Trophoblast cell (in vitro differentiated cells and primary cell): Measurements from ENCODE around the gene PUS1.
"Not testable (repeated sequence)": the region's sequence is repeated elsewhere in the genome, so short reads cannot be mapped to it uniquely, and the experiment has no call there.

Experiments used
- DNase-seq, 2 donors: peaks; one replicate each; pipeline ENCODE4 v3.0.0-alpha.2; 2016
- H2AFZ ChIP-seq: 2 replicates; pipeline ENCODE4 v1.6.1; 2013; ENCODE audit warnings: low read length, moderate library complexity, mild to moderate bottlenecking; ENCODE audit not compliant: insufficient read depth, poor library complexity
- H2AK5ac ChIP-seq: 2 replicates; pipeline ENCODE4 v1.6.1; 2013; ENCODE audit warnings: mild to moderate bottlenecking, low read length
- H2BK120ac ChIP-seq: 2 replicates; pipeline ENCODE4 v1.6.1; 2013; ENCODE audit warnings: low read length, mild to moderate bottlenecking, moderate library complexity; ENCODE audit not compliant: insufficient read depth, poor library complexity
- H2BK12ac ChIP-seq: 2 replicates; pipeline ENCODE4 v1.6.1; 2013; ENCODE audit warnings: mild to moderate bottlenecking, low read length, moderate library complexity
- H2BK5ac ChIP-seq: 2 replicates; pipeline ENCODE4 v1.6.1; 2013; ENCODE audit warnings: low read length, low read depth, moderate library complexity, mild to moderate bottlenecking; ENCODE audit not compliant: poor library complexity
- H3K14ac ChIP-seq: 2 replicates; pipeline ENCODE4 v1.6.1; 2013; ENCODE audit warnings: mild to moderate bottlenecking, low read length
- H3K18ac ChIP-seq: 2 replicates; pipeline ENCODE4 v1.6.1; 2013; ENCODE audit warnings: mild to moderate bottlenecking, low read length
- H3K23ac ChIP-seq: 2 replicates; pipeline ENCODE4 v1.6.1; 2013; ENCODE audit warnings: low read length
- H3K27ac ChIP-seq: 2 replicates; pipeline ENCODE4 v1.5.1; 2013; ENCODE audit warnings: low read depth, mild to moderate bottlenecking, inconsistent platforms, low read length, moderate library complexity
- H3K27me3 ChIP-seq: 2 replicates; pipeline ENCODE4 v1.6.1; 2013; ENCODE audit warnings: inconsistent platforms, mild to moderate bottlenecking, low read length, moderate library complexity; ENCODE audit not compliant: insufficient read depth
- H3K36me3 ChIP-seq, 2 experiments: 1 replicate in 1 of 2; 2 replicates in 1 of 2; pipeline ENCODE4 v1.6.1; 2013; ENCODE audit warnings: low read length in 2 of 2, mild to moderate bottlenecking in 2 of 2, moderate library complexity in 1 of 2; ENCODE audit not compliant: insufficient read depth in 2 of 2, control insufficient read depth in 1 of 2
- H3K4ac ChIP-seq: 2 replicates; pipeline ENCODE4 v1.6.1; 2013; ENCODE audit warnings: low read depth, mild to moderate bottlenecking, low read length, moderate library complexity
- H3K4me1 ChIP-seq, 2 experiments: 1 replicate in 1 of 2; 2 replicates in 1 of 2; pipeline ENCODE4 v1.6.1; 2013; ENCODE audit warnings: low read length in 2 of 2, mild to moderate bottlenecking in 2 of 2, moderate library complexity in 1 of 2; ENCODE audit not compliant: insufficient read depth in 2 of 2, control insufficient read depth in 1 of 2
- H3K4me2 ChIP-seq: 2 replicates; pipeline ENCODE4 v1.6.1; 2013; ENCODE audit warnings: inconsistent platforms, mild to moderate bottlenecking, low read length, moderate library complexity
- H3K4me3 ChIP-seq: 2 replicates; pipeline ENCODE4 v1.5.1; 2013; ENCODE audit warnings: mild to moderate bottlenecking, low read depth, low read length, inconsistent platforms
- H3K79me1 ChIP-seq: one replicate; pipeline ENCODE4 v1.6.1; 2013; ENCODE audit warnings: low read length
- H3K79me2 ChIP-seq: 2 replicates; pipeline ENCODE4 v1.6.1; 2013; ENCODE audit warnings: low read length, mild to moderate bottlenecking; ENCODE audit not compliant: control insufficient read depth, insufficient read depth, poor library complexity
- H3K9ac ChIP-seq: 2 replicates; pipeline ENCODE4 v1.6.1; 2013; ENCODE audit warnings: mild to moderate bottlenecking, low read length
- H3K9me3 ChIP-seq: 2 replicates; pipeline ENCODE4 v1.6.1; 2013; ENCODE audit warnings: low read depth, mild to moderate bottlenecking, control low read depth, inconsistent platforms, low read length; ENCODE audit not compliant: insufficient read depth
- H4K12ac ChIP-seq: 2 replicates; pipeline ENCODE4 v1.6.1; 2013; ENCODE audit warnings: low read depth, mild to moderate bottlenecking, low read length, moderate library complexity
- H4K8ac ChIP-seq: 2 replicates; pipeline ENCODE4 v1.6.1; 2013; ENCODE audit warnings: low read depth, mild to moderate bottlenecking, low read length, moderate library complexity
- H4K91ac ChIP-seq: one replicate; pipeline ENCODE4 v1.6.1; 2013; ENCODE audit warnings: low read depth, mild to moderate bottlenecking, low read length, moderate library complexity
- WGBS: extraction: QIAGEN DNeasy Blood & Tissue Kit; methylation state at CpG from one replicate; pipeline ENCODE4 v1.1.7; 2013; ENCODE audit warnings: missing lambda C conversion rate; ENCODE audit not compliant: insufficient read length, insufficient coverage; ENCODE audit errors: extremely low coverage; 5-methylcytosine and 5-hydroxymethylcytosine counted together

The PUS1 gene

DNA sequence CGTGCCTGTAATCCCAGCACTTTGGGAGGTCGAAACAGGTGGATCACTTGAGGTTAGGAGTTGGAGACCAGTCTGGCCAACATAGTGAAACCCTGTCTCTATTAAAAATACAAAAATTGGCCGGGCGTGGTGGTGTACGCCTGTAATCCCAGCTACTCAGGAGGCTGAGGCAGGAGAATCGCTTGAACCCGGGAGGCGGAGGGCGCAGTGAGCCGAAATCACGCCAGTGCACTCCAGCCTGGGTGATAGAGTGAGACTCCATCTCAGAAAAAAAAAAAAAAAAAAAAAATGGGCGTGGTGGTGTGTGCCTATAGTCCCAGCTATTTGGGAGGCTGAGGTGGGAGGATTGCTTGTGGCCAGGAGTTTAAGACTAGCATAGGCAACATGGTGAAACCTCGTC is 25.4 kb downstream of the PUS1 start:
- Histone ChIP-seq H3K79me2 (peaks cover 13% of the 10 kb centered on the region), H3K4ac (peak overlapping the region; percentile 61)
- H3K79me1 ChIP-seq, H2BK12ac ChIP-seq, H4K8ac ChIP-seq, H3K4me3 ChIP-seq, H3K4me1 ChIP-seq, H2BK5ac ChIP-seq, H3K14ac ChIP-seq, H3K27me3 ChIP-seq, H3K18ac ChIP-seq, H2AFZ ChIP-seq, H4K91ac ChIP-seq, DNase-seq, H3K23ac ChIP-seq, H3K36me3 ChIP-seq, H2AK5ac ChIP-seq, H4K12ac ChIP-seq, H3K9me3 ChIP-seq, H3K4me2 ChIP-seq, H3K27ac ChIP-seq, H2BK120ac ChIP-seq, H3K9ac ChIP-seq: not testable (repeated sequence)
- WGBS: no CpG with 5 or more reads among the region's 13 CpGs

DNA sequence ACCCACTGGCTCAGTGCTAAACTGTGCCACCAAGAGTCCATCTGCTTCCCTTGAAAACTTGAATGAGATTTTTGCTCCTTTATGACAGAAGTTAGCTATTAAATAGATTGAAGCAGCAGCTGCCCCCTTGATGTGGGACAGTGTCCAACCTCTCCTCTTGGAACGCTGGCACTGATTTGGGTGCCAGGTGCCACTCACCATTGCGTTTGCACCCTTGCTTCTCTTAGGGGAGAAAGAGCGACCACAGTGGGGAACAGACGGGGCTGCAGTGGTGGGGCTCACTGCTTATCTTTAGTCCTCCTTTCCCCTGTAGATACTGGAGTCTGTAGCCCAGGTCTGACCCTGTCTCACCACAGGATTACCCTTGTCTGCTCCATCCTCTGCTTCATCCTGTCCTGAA is 30.0 kb downstream of the PUS1 start:
- Histone ChIP-seq H3K9me3 (no peaks in the 10 kb centered on the region), H3K18ac (no peak overlapping the region), H3K4me3 (no peak overlapping the region), H3K14ac (no peak overlapping the region), H3K4me2 (no peak overlapping the region), H4K91ac (no peak overlapping the region), H3K27ac (no peak overlapping the region), H3K79me1 (no peaks in the 10 kb centered on the region), H3K27me3 (no peaks in the 10 kb centered on the region), H2BK5ac (no peak overlapping the region), H3K36me3 (peaks cover 6% of the 10 kb centered on the region in 2 experiments), H3K23ac (no peak overlapping the region), H3K4me1 (peaks cover 2 to 3% of the 10 kb centered on the region in 2 experiments), H3K4ac (no peak overlapping the region), H3K9ac (no peak overlapping the region), H3K79me2 (peaks cover 2% of the 10 kb centered on the region), H2BK12ac (no peak overlapping the region), H2BK120ac (no peak overlapping the region), H4K8ac (no peak overlapping the region), H2AFZ (no peak overlapping the region), H2AK5ac (no peak overlapping the region), H4K12ac (no peak overlapping the region)
- WGBS: no CpG with 5 or more reads among the region's 4 CpGs
- DNase-seq: no peak

DNA sequence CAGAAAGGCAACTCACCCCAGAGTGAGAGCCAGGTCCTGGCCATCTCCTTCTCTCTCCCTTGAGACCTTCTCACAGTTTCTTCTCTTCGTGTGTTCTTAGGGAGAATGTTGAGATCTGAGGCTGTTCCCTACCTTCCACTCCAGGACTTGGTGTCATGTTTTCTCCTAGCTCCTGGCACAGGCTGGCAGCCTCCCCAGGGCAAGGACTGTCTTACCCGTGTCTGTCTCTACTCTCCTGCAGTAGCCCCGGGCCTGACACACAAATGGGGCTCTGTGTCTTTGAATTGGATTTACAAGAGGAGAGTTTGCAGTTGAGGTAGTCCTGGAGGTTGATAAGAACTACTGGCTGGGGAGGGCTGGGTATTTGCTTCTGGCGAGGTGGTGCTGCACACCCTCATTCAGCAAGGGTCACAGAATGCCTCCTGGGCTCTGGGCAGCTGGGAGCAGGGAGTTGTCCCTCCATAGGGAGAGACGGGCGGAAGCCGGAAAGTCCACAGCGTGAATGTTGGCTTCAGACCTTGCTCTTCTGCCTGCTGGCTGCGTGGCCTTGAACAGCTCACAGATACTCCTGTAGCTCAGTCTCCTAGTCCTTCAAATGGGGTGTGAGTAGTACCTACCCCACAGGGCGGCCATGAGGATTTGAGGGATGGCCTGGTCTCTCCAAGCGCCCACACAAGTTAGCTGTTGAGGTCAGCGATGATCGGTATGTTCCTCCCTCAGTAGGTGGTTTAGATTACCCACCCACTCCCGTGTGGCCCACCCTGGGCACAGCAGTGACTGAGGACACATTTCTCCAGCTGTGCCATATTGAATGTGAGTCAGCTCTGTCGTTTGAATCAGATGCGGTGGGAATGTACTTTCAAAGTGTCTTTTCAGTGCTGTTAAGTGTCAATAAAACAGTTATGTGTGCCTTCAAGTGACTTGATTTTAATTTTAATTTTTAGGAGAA is 30.8 kb downstream of the PUS1 start:
- H3K9ac ChIP-seq: no peak overlapping the region
- H2AFZ ChIP-seq: no peak overlapping the region
- H3K23ac ChIP-seq: no peak overlapping the region
- DNase-seq: no peak
- WGBS: no CpG with 5 or more reads among the region's 16 CpGs
- H2BK5ac ChIP-seq: no peak overlapping the region
- H2BK12ac ChIP-seq: no peak overlapping the region
- no peak overlapping the region for H3K18ac ChIP-seq
- H3K4me1 ChIP-seq: peaks cover 2 to 3% of the 10 kb centered on the region in 2 experiments
- no peaks in the 10 kb centered on the region for H3K9me3 ChIP-seq
- no peak overlapping the region for H4K12ac ChIP-seq
- no peak overlapping the region for H2BK120ac ChIP-seq
- H3K14ac ChIP-seq: no peak overlapping the region
- no peak overlapping the region for H3K4me2 ChIP-seq
- H4K91ac ChIP-seq: no peak overlapping the region
- no peak overlapping the region for H3K4me3 ChIP-seq
- H3K4ac ChIP-seq: peak overlapping the region; percentile 40
- H4K8ac ChIP-seq: no peak overlapping the region
- H3K79me2 ChIP-seq: peaks cover 2% of the 10 kb centered on the region
- H3K79me1 ChIP-seq: no peaks in the 10 kb centered on the region
- H3K27ac ChIP-seq: no peak overlapping the region
- H3K27me3 ChIP-seq: no peaks in the 10 kb centered on the region
- H3K36me3 ChIP-seq: peaks cover 6% of the 10 kb centered on the region in 2 experiments
- H2AK5ac ChIP-seq: no peak overlapping the region

DNA sequence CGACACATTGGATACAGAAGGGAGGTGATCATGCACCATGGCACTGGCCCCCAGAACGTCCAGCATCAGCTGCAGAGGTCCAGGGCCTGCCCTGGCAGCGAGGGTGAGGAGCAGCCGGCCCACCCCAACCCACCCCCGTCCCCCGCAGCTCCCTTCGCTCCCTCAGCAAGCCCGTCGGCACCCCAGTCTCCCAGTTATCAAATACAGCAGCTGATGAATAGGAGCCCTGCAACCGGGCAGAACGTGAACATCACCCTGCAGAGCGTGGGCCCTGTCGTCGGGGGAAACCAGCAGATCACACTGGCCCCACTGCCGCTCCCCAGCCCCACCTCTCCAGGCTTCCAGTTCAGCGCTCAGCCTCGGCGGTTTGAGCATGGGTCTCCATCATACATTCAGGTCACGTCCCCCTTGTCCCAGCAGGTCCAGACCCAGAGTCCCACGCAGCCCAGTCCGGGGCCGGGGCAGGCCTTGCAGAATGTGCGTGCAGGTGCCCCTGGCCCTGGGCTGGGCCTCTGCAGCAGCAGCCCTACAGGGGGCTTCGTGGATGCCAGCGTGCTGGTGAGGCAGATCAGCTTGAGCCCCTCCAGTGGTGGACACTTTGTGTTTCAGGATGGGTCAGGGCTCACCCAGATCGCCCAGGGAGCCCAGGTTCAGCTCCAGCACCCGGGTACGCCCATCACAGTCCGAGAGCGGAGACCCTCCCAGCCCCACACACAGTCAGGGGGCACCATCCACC is 31.7 kb downstream of the PUS1 start:
- not testable (repeated sequence) for H3K4me2 ChIP-seq, H3K4me1 ChIP-seq, H3K4ac ChIP-seq, H3K9ac ChIP-seq, H3K18ac ChIP-seq, H3K14ac ChIP-seq, H2BK5ac ChIP-seq, H3K27me3 ChIP-seq, H3K23ac ChIP-seq, DNase-seq, H3K27ac ChIP-seq, H2BK12ac ChIP-seq, H4K12ac ChIP-seq, H4K8ac ChIP-seq, H2AK5ac ChIP-seq, H4K91ac ChIP-seq, H3K36me3 ChIP-seq, H3K79me1 ChIP-seq, H2AFZ ChIP-seq, H3K79me2 ChIP-seq, H2BK120ac ChIP-seq, H3K9me3 ChIP-seq, H3K4me3 ChIP-seq
- WGBS: no CpG with 5 or more reads among the region's 30 CpGs
